Liver (tissue), 9 donors: ENCODE results near the gene MRTFB. TPM values are rescaled to one million over a fixed set of nuclear protein-coding genes. Genes with fewer than 3 reads are reported as not detected.

ENCODE experiments used
- DNase-seq: peaks from one replicate; pipeline ENCODE4 v3.0.0-alpha.2; 2017; ENCODE audit warnings: low spot score
- H3K27ac ChIP-seq, 2 donors: one replicate each; pipeline ENCODE4 v1.7.0; 2013; ENCODE audit warnings: inconsistent platforms in 2 of 2, low read length in 2 of 2, control low read depth in 1 of 2, low read depth in 1 of 2, mild to moderate bottlenecking in 1 of 2
- H3K27me3 ChIP-seq, 4 donors: one replicate each; pipeline versions ENCODE4 v1.6.1 to v1.7.0; 2013; ENCODE audit warnings: low read length in 3 of 4, inconsistent platforms in 1 of 4, mild to moderate bottlenecking in 1 of 4, moderate library complexity in 1 of 4; ENCODE audit not compliant: control insufficient read depth in 4 of 4, insufficient read depth in 4 of 4
- H3K36me3 ChIP-seq, 4 donors: one replicate each; pipeline versions ENCODE4 v1.6.1 to v1.7.0; 2013; ENCODE audit warnings: low read length in 3 of 4, mild to moderate bottlenecking in 3 of 4, low read depth in 1 of 4, moderate library complexity in 1 of 4; ENCODE audit not compliant: control insufficient read depth in 4 of 4, insufficient read depth in 3 of 4
- H3K4me1 ChIP-seq, 4 donors: one replicate each; pipeline versions ENCODE4 v1.6.1 to v1.7.0; 2013; ENCODE audit warnings: low read length in 3 of 4, mild to moderate bottlenecking in 3 of 4, moderate library complexity in 1 of 4; ENCODE audit not compliant: control insufficient read depth in 4 of 4, insufficient read depth in 4 of 4
- H3K4me3 ChIP-seq, 3 donors: one replicate each; pipeline versions ENCODE4 v1.6.1 to v1.7.0; 2013; ENCODE audit warnings: low read length in 3 of 3, control low read depth in 1 of 3, low read depth in 1 of 3, mild to moderate bottlenecking in 1 of 3
- H3K9ac ChIP-seq, 2 donors: one replicate each; pipeline ENCODE4 v1.7.0; 2013; ENCODE audit warnings: low read length in 2 of 2, mild to moderate bottlenecking in 2 of 2, moderate library complexity in 2 of 2, control low read depth in 1 of 2, low read depth in 1 of 2
- H3K9me3 ChIP-seq, 4 donors: one replicate each; pipeline versions ENCODE4 v1.6.1 to v1.7.0; 2013; ENCODE audit warnings: low read length in 3 of 4; ENCODE audit not compliant: control insufficient read depth in 4 of 4
- ATF3 ChIP-seq: IDR thresholded peaks from 2 replicates; pipeline ENCODE4 v1.6.1; 2016; ENCODE audit warnings: antibody characterized with exemption
- EGR1 ChIP-seq, 2 donors: IDR thresholded peaks; 2 replicates each; pipeline ENCODE4 v1.6.1; 2016 to 2018; ENCODE audit warnings: antibody characterized with exemption in 2 of 2, low read depth in 2 of 2
- FOXA1 ChIP-seq: IDR thresholded peaks from 2 replicates; pipeline ENCODE4 v1.6.1; 2016; ENCODE audit warnings: antibody characterized with exemption
- FOXA2 ChIP-seq: IDR thresholded peaks from 2 replicates; pipeline ENCODE4 v1.6.1; 2016; ENCODE audit warnings: antibody characterized with exemption
- HNF4A ChIP-seq, 2 donors: conservative IDR thresholded peaks; 2 replicates each; pipeline ENCODE4 v1.6.1; 2016; ENCODE audit warnings: antibody characterized with exemption in 2 of 2, mild to moderate bottlenecking in 2 of 2
- HNF4G ChIP-seq: IDR thresholded peaks from 2 replicates; pipeline ENCODE4 v1.6.1; 2016; ENCODE audit warnings: antibody characterized with exemption
- JUND ChIP-seq, 2 donors: IDR thresholded peaks; 2 replicates each; pipeline ENCODE4 v1.6.1; 2016; ENCODE audit warnings: antibody characterized with exemption in 2 of 2
- RAD21 ChIP-seq, 2 donors: IDR thresholded peaks; 2 replicates each; pipeline ENCODE4 v1.6.1; 2016; ENCODE audit warnings: antibody characterized with exemption in 2 of 2, mild to moderate bottlenecking in 2 of 2
- REST ChIP-seq: IDR thresholded peaks from 2 replicates; pipeline ENCODE4 v1.6.1; 2016; ENCODE audit warnings: antibody characterized with exemption, mild to moderate bottlenecking
- RXRA ChIP-seq, 2 donors: IDR thresholded peaks; 2 replicates each; pipeline ENCODE4 v1.6.1; 2017 to 2018; ENCODE audit warnings: antibody characterized with exemption in 2 of 2, mild to moderate bottlenecking in 1 of 2
- SP1 ChIP-seq: IDR thresholded peaks from 2 replicates; pipeline ENCODE4 v1.6.1; 2018; ENCODE audit warnings: antibody characterized with exemption, mild to moderate bottlenecking
- TAF1 ChIP-seq: conservative IDR thresholded peaks from 2 replicates; pipeline ENCODE4 v1.6.1; 2016; ENCODE audit warnings: antibody characterized with exemption, mild to moderate bottlenecking
- YY1 ChIP-seq: IDR thresholded peaks from 2 replicates; pipeline ENCODE4 v1.6.1; 2016; ENCODE audit warnings: antibody characterized with exemption, mild to moderate bottlenecking
- ZBTB33 ChIP-seq: IDR thresholded peaks from 2 replicates; pipeline ENCODE4 v1.6.1; 2016; ENCODE audit warnings: antibody characterized with exemption
- WGBS: extraction: QIAGEN DNeasy Blood & Tissue Kit; methylation state at CpG from one replicate; pipeline ENCODE4 v1.1.7; 2013; 5-methylcytosine and 5-hydroxymethylcytosine counted together
- polyA plus RNA-seq, 2 donors: library from polyadenylated mRNA; stranded (reverse) in 1 of 2; unstranded in 1 of 2; fragments of 200-250 nt in 1 of 2; fragments of >200 nt in 1 of 2; fragmentation: Nextera tagmentation in 1 of 2; extraction: Ambion mirVana in 1 of 2; gene quantifications; one replicate each; pipeline versions ENCODE4 v1.2.1 to v1.2.3, GENCODE V29; 2013 to 2015
- total RNA-seq, 2 donors: library from RNA; depleted of rRNA; stranded (reverse); fragments of >200 nt; gene quantifications; one replicate each; pipeline ENCODE4 v1.2.3, GENCODE V29; 2014
- TF ChIP-seq, protein P1 (sequence below): fragments of 150-350 bp; IDR thresholded peaks from 2 replicates; pipeline ENCODE4 v1.5.1; 2017; ENCODE audit warnings: improper control_type of control experiment, low read depth, low read length; ENCODE audit not compliant: missing input control
- donor health status: healthy.
- donor health status: healthy.
- donor health status: healthy.
- donor health status: healthy.
- donor health status: healthy.

The MRTFB gene
- total and polyA plus RNA-seq, 4 donors, result 4.1 to 14.2 (median 5.8) TPM

DNA sequence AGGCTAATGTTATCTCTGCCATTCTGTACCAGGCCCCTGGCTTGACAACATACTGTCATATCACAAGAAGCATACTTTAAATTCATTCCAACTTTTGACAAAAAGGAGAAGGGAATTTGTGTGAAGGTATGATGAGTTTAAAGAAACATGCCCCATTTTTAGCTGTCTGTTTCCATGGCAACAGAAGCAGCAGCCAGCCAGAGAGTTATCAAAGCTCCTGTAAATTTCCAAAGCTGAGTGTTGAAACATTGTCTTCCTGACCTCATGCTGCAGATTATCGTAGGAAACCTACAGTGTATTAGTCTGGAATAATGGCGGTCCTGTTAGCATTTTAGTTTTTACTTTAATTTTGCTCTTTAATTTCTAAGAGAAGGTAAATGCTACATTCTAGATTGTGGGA, 124.9 kb downstream of the MRTFB start:
- H3K27ac ChIP-seq, result no peak overlapping the region
- H3K9me3 ChIP-seq, result no peaks in the 10 kb centered on the region
- H3K36me3 ChIP-seq, result no peaks in the 10 kb centered on the region
- no peaks in the 10 kb centered on the region for H3K27me3 ChIP-seq
- no peak overlapping the region for H3K4me3 ChIP-seq
- WGBS, result 80% methylated on average over 2 of the region's 2 CpGs
- H3K9ac ChIP-seq, result no peak overlapping the region
- H3K4me1 ChIP-seq, result no peaks in the 10 kb centered on the region
- DNase-seq, result no peak
- TF ChIP-seq YY1 (no peak), SP1 (no peak), HNF4G (no peak), EGR1 (IDR thresholded peaks at IDR 0.05; ENCODE audit: low read depth in 2 of 2) (no peak), ATF3 (no peak), HNF4A (conservative IDR thresholded peaks at IDR 0.05) (no peak), TAF1 (no peak), FOXA2 (no peak), ZBTB33 (no peak), JUND (IDR thresholded peaks at IDR 0.05) (no peak), RXRA (IDR thresholded peaks at IDR 0.05) (no peak)
- TF ChIP-seq, protein P1, sequence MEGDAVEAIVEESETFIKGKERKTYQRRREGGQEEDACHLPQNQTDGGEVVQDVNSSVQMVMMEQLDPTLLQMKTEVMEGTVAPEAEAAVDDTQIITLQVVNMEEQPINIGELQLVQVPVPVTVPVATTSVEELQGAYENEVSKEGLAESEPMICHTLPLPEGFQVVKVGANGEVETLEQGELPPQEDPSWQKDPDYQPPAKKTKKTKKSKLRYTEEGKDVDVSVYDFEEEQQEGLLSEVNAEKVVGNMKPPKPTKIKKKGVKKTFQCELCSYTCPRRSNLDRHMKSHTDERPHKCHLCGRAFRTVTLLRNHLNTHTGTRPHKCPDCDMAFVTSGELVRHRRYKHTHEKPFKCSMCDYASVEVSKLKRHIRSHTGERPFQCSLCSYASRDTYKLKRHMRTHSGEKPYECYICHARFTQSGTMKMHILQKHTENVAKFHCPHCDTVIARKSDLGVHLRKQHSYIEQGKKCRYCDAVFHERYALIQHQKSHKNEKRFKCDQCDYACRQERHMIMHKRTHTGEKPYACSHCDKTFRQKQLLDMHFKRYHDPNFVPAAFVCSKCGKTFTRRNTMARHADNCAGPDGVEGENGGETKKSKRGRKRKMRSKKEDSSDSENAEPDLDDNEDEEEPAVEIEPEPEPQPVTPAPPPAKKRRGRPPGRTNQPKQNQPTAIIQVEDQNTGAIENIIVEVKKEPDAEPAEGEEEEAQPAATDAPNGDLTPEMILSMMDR, result no peak

DNA sequence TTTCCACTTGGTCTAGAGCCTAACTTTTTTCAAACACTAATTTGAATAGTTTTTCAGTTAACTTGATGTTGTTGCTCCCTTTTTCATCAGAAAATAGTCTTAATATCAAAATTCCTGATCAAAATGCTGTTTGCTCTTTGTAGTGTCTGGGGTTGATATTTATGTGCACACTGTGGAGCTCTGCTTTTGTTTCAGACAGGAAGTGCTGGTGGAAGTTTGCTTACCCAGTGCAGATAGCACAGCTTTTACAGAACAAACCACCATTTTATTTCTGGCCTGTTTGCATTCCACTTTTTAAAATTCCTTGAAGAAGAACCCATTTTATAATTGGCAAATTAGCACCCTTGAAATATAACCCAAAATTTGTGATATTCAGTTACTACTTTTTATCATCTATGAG, 125.4 kb downstream of the MRTFB start:
- Histone ChIP-seq H3K27me3 (no peaks in the 10 kb centered on the region), H3K9me3 (no peaks in the 10 kb centered on the region), H3K36me3 (no peaks in the 10 kb centered on the region), H3K4me3 (no peak overlapping the region), H3K27ac (no peak overlapping the region), H3K4me1 (no peaks in the 10 kb centered on the region), H3K9ac (no peak overlapping the region)
- DNase-seq, result no peak
- TF ChIP-seq RAD21 (IDR thresholded peaks at IDR 0.05), result no peak
- peak; percentile 35 for TF ChIP-seq YY1

DNA sequence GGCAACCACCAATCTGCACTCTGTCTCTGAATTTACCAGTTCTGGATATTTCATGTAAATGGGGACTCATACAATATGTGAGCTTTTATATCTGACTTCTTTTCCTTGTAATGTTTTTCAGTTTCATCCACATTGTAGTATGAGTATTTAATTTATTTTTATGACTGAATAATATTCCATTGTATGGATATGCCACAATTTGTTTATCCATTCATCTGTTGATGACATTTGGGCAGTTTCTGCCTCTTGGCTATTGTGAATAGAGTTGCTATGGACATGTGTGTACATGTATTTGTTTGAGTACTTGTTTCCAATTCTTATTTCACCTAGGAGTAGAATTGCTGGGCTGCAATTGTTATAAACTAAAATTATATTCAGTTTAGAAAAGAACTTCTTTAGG, 126.9 kb downstream of the MRTFB start:
- H3K27me3 ChIP-seq, result no peaks in the 10 kb centered on the region
- H3K9ac ChIP-seq, result no peak overlapping the region
- TF ChIP-seq JUND (IDR thresholded peaks at IDR 0.05) (no peak), FOXA1 (no peak), YY1 (no peak), REST (no peak), HNF4G (no peak)
- TF ChIP-seq, protein P1, result no peak
- H3K9me3 ChIP-seq, result no peaks in the 10 kb centered on the region
- H3K4me1 ChIP-seq, result peaks cover 0 to 5% (median 0%) of the 10 kb centered on the region in 4 donors
- no peak overlapping the region for H3K27ac ChIP-seq
- no peak for DNase-seq
- H3K36me3 ChIP-seq, result no peaks in the 10 kb centered on the region
- H3K4me3 ChIP-seq, result no peak overlapping the region
